Activated T-cell treated with anti-CD3 and anti-CD28 coated beads for 48 hours (primary cell): ENCODE measurements around the gene SNX10.

Experiments
- DNase-seq: peaks from one replicate; pipeline ENCODE4 v3.0.0-alpha.2; 2020; ENCODE audit warnings: low read depth

SNX10 gene

GRCh38 chr7:26298472-26299058 lies 6.9 kb downstream of the SNX10 start:
- no peak for DNase-seq

- DNase-seq, result no peak
These were observed 13.6 kb downstream of the SNX10 start for GRCh38 chr7:26305090-26305868.

- no peak for DNase-seq
These were observed 14.4 kb downstream of the SNX10 start for GRCh38 chr7:26305869-26306665.

- no peak for DNase-seq
These were observed 15.1 kb downstream of the SNX10 start for GRCh38 chr7:26306790-26307189.

GRCh38 chr7:26307226-26307625 lies 15.6 kb downstream of the SNX10 start:
- no peak for DNase-seq

GRCh38 chr7:26307791-26308190 lies 16.1 kb downstream of the SNX10 start:
- no peak for DNase-seq

- DNase-seq, result no peak
These were observed 16.9 kb downstream of the SNX10 start for GRCh38 chr7:26308551-26308950.

GRCh38 chr7:26309089-26309488 lies 17.4 kb downstream of the SNX10 start:
- DNase-seq, result no peak

GRCh38 chr7:26311798-26312197 lies 20.1 kb downstream of the SNX10 start:
- no peak for DNase-seq

- DNase-seq, result no peak
These were observed 25.5 kb downstream of the SNX10 start for GRCh38 chr7:26317211-26317610.

GRCh38 chr7:26318921-26319320 lies 27.3 kb downstream of the SNX10 start:
- DNase-seq, result no peak

- no peak for DNase-seq
These were observed 28.0 kb downstream of the SNX10 start for GRCh38 chr7:26319636-26320035.

GRCh38 chr7:26320878-26321277 lies 29.2 kb downstream of the SNX10 start:
- DNase-seq, result no peak

- DNase-seq, result no peak
These were observed 29.8 kb downstream of the SNX10 start for GRCh38 chr7:26321435-26321834.

GRCh38 chr7:26326211-26326610 lies 34.5 kb downstream of the SNX10 start:
- DNase-seq, result no peak

GRCh38 chr7:26328498-26329390 lies 37.1 kb downstream of the SNX10 start:
- no peak for DNase-seq

- no peak for DNase-seq
These were observed 38.0 kb downstream of the SNX10 start for GRCh38 chr7:26329520-26330255.

GRCh38 chr7:26331113-26331512 lies 39.5 kb downstream of the SNX10 start:
- DNase-seq, result no peak

- DNase-seq, result no peak
These were observed 40.1 kb downstream of the SNX10 start for GRCh38 chr7:26331789-26332188.

GRCh38 chr7:26332698-26333097 lies 41.0 kb downstream of the SNX10 start:
- no peak for DNase-seq

GRCh38 chr7:26334166-26334859 lies 42.7 kb downstream of the SNX10 start:
- DNase-seq, result no peak
